Esophagus muscularis mucosa (tissue), 3 donors: ENCODE measurements around the gene RHBDD3.

Experiments
- EP300 ChIP-seq: sonication (generic); formaldehyde crosslinking; IDR thresholded peaks from one replicate; pipeline ENCODE4 v1.6.1; 2017; ENCODE audit warnings: antibody characterized with exemption
- TF ChIP-seq, protein P1 (sequence below), 3 experiments: fragments of 200-600 bp in 2 of 3; fragments of 450-650 bp in 1 of 3; sonication (generic) in 2 of 3; IDR thresholded peaks; one replicate each; pipeline ENCODE4 v1.5.1; 2017 to 2019; ENCODE audit warnings: antibody characterized with exemption in 3 of 3, mild to moderate bottlenecking in 2 of 3, moderate library complexity in 1 of 3

DNA sequence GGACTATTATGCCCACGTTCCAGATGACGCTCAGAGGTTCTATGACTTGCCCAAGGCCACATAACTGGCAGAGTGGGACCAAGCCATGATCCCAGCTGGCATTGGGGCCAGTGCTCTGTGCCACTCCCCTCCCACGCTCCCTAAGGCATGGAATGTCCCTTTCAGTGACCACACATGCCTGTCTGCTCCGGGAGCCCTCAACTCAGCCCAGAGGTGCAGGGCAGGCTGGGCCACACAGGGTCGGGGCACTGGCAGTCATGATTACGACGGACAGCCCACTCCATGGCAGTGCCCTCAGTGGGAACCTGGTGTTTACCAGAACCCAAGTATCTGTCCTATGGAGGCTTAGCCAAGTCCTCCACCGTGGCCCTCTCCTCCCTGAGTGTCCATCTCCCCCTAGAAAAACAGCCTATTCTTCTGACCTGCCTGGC, 10.0 kb downstream of the RHBDD3 start:
- TF ChIP-seq, protein P1, sequence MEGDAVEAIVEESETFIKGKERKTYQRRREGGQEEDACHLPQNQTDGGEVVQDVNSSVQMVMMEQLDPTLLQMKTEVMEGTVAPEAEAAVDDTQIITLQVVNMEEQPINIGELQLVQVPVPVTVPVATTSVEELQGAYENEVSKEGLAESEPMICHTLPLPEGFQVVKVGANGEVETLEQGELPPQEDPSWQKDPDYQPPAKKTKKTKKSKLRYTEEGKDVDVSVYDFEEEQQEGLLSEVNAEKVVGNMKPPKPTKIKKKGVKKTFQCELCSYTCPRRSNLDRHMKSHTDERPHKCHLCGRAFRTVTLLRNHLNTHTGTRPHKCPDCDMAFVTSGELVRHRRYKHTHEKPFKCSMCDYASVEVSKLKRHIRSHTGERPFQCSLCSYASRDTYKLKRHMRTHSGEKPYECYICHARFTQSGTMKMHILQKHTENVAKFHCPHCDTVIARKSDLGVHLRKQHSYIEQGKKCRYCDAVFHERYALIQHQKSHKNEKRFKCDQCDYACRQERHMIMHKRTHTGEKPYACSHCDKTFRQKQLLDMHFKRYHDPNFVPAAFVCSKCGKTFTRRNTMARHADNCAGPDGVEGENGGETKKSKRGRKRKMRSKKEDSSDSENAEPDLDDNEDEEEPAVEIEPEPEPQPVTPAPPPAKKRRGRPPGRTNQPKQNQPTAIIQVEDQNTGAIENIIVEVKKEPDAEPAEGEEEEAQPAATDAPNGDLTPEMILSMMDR (IDR thresholded peaks at IDR 0.05): no peak
- no peak for TF ChIP-seq EP300
